NCI-H2029 treated with DMSO at 0.1 percent for 48 hours (cell line): ENCODE data around the gene CEP128.

Source experiments
- DNase-seq: peaks from one replicate; lab custom pipeline; 2025; lab: John Stamatoyannopoulos, UW

Gene CEP128

GRCh38 chr14:80901260-80901659, 40.3 kb downstream of the CEP128 start:
- DNase-seq = no peak

GRCh38 chr14:80872645-80873044, 68.9 kb downstream of the CEP128 start:
- DNase-seq = no peak

GRCh38 chr14:80868260-80868659, 73.3 kb downstream of the CEP128 start:
- no peak for DNase-seq

DNA sequence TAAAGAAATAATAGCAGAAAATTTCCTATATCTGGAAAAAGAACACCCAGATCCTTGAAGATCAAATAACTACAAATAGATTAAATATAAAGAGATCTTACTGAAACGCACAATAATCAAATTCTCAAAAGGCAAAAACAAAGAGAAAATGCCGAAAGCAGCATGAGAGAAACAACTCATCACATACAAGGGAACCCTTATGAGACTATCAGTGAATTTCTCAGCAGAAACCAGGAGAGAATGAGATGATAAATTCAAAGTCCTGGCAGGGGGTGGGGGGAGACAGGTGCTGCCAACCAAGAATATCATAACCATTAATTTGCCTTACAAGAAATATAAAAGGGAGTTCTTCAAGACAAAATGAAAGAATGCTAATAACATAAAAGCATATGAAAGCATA, 73.7 kb downstream of the CEP128 start:
- DNase-seq = no peak

DNA sequence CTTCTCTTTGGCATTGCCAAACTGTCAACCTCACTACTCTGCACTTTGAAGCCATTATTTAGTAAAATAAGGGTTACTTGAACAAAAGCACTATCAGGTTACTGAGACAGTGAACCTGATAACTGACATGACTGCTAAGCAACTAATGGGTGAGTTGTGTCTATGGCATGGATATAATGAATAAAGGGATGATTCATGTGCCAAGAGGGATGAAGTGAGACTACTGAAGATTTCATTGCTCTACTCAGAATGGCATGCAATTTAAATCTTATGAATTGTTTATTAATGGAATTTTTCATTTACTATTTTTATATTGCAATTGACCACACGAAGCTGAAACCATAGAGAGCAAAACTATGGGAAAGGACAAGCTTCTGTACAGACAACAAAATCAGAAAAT, 74.4 kb downstream of the CEP128 start:
- no peak for DNase-seq

- no peak for DNase-seq
Observed at GRCh38 chr14:80865565-80865964, 76.0 kb downstream of the CEP128 start.

DNA sequence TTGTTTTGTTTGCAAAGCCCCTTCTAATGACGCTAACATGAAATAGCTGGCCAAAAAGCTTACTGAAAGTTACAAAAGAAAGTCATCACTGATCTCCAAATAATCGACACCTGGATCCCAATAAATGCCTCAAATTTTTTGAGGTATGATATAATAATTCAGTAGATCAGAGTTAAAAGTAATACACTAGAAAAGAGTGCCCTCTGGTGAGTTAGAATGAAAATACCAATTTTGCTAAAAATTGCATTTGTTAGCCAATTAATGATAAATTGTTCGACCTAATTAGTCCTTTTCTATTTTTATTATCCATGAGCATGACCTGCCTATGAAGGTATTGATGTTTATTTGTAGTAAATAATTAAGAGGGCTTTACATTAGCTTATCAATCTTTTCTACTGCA, 78.6 kb downstream of the CEP128 start:
- no peak for DNase-seq

DNA sequence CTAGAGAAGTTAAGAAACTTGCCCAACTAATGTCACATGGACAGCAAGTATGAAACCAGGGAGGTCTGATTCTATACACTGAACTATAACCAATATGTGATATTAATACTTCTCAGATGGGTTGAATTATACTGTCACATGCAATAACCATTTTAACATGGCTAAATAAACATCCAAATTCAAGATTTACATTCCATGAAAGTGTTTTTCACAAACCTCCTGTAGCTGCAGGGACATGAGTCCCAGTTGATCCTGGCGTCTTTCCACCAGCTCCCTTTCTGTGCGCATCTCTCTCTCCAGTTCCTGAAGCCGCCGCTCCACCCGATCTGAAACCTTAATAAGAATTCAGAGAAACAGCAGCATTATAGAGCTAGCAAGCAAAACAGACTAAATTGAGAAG, 79.0 kb downstream of the CEP128 start:
- no peak for DNase-seq

DNA sequence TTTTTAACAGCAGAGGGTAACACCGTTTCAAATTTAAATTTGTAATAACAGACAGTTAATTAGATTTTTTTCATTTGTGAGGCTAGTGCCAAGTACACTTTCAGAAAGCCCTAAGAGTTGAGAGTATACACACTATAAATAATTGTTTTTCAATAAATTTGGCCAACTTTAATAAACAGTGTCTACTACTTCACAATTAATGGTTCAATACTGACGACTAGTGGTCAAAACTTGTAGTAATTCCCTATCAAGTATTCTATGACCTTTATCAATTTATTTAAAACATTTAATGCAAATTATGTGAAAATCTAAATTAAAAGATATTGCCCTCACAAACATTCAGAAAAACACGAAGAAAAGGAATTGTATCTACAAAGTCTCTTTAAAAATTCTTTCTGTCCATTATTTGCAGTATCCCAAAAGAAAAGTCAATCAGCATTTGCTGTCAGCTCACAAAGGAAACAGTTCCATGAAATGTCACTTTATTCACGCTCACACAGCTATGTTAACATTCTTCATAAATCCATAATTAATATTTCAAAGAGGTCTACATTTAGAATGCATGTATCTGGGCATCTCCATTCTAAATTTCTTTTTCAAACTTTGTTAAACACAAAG, 91.2 kb downstream of the CEP128 start:
- DNase-seq = no peak

DNA sequence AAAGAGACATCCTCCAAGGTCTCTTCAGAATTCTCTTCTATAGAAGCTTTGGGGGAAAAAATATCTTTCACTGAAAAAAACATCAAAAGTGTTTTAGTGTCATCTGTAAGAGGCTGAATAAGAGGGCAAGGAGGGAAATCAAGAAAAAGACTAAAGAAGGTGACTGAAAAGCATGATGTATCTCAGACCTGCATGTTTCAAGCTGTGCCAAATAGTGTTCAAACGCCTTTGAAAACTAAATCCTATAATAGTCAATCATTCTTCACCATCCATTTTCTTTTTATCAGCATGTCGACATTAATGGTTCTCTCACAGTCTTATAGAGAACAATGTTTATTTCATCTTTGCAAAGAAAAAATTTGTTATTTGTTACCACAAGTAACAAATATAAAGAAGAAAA, 94.5 kb downstream of the CEP128 start:
- no peak for DNase-seq

DNA sequence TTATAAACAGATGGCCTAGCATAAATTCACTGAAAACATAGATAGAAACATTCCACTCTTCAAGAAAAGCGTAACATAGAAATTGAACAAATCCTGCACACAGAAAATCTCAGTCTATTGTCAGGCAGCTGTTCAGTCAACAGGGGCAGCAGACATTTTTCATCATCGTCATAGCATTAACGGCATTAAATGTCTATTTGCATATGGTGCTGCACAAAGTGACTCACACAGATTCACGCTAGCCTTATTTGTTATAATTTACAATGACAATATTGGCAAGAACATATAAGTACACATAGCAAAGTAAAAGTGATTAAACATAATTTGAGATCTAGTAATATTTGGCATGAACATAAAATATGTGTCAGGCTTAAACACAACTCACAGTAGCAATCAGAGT, 95.7 kb downstream of the CEP128 start:
- DNase-seq = no peak

- DNase-seq = no peak
Observed at GRCh38 chr14:80844872-80845271, 96.7 kb downstream of the CEP128 start.

DNA sequence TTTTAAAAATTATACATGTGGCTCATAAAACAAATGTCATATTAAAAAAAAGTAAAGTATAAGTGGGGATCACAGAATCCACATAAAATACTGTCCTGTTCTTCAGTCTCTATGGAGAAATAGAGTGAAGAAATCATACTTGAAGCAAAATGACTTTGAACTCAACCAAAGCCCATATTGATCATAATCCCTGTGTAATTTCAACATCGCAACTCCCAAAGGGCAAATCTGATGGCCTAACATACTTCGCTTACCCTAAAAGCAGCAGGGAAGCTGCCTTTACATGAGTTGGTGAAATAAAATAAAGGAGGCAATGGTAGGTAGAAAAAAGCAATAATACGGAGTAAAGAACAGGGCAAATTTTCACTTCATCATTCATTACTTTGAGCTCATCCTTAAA, 101.8 kb downstream of the CEP128 start:
- DNase-seq = no peak

- no peak for DNase-seq
Observed at GRCh38 chr14:80809663-80810062, 131.9 kb downstream of the CEP128 start.

DNA sequence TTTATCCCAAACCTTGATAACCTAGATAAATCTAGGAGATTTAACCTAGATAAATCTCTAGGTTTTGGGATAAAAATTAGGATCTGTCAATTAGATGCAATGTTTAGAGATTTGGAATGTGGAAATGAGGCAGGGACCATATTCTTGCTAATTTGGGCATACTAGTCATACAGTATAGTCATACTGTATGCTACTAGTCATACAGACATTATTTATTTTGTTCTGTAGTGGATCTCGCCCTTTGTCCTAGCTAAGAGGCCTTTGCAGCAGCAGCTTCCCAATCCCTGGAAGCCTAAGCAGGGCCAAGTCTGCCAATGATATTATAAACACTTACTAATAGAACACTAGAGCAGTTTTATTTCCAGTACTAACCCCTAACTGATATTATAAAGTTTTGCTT, 136.4 kb downstream of the CEP128 start:
- no peak for DNase-seq

DNA sequence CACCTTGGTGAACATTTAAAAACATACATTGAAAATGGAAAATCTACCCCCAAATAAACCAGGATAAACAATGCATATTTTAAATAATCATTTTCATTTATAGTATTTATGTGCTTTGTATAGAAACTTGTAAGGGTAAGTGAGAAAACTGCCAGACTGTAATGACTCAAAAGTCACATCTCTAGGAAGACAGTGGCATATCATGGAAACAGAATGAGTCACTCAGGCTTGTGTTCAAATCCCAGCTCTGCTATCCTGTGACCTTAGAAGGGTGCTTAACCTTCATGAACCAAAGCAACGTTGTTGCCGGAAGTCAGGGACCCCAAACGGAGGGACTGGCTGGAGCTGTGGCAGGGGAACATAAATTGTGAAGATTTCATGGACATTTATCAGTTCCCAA, 142.7 kb downstream of the CEP128 start:
- no peak for DNase-seq

GRCh38 chr14:80798211-80798610, 143.3 kb downstream of the CEP128 start:
- no peak for DNase-seq

DNA sequence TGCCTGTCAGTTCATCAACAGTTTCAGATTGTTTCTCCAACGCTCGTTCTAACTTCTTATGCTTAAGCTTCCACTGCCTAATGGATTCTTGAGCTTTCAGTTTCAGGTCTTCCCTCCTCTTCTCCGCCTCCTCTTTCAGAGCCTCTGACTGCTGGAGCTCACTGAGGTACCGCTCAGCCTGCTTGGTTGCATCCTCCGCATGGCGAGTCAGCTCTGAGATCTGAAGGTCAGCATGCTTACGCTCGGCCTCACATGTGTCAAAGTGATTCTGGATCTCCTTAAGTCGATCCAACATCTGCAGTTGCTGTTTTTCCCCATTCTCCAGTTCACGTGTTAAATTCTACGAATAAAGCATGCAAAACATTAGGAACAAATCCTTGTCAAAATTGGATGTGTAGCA, 148.8 kb downstream of the CEP128 start:
- DNase-seq = no peak

DNA sequence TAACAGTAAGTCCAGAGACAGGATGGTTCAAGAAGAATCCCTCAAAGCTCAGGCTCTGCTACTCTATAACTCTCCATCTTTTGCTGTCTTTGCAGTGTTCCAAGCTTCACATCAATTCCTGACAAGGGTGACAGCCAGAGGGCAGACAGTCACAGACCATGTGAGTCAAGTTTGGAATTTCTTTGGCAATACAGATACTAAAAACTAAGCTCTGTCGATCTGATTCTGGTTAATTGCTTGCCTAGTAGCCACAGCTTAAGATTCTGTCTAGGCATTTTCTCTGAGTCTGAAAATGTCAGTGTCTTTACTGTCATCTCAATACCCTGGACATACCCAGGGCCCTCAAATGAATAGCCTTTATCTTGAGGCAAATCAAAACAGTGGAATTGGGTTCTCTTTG, 153.7 kb downstream of the CEP128 start:
- no peak for DNase-seq

- no peak for DNase-seq
Observed at GRCh38 chr14:80784820-80785219, 156.7 kb downstream of the CEP128 start.

DNA sequence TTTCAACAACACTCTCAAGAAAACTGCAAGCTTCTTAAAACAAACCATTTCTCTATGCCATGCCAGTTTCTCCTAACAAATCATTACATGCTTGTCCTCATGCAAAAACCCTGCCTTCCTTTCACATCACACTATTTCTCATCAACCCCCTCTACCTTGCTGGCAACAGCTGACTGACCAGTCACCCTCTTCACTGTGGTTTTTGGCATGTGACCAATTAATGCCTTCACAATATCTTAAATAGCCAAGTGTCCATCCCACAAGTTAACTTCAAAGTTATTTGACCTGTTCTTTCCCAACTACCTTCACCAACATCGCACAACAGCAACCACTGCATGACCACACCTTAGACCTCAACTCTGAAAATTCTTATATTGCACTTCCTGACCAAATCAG, 159.6 kb downstream of the CEP128 start:
- no peak for DNase-seq

GRCh38 chr14:80780500-80780899, 161.0 kb downstream of the CEP128 start:
- DNase-seq = no peak

- DNase-seq = no peak
Observed at GRCh38 chr14:80776657-80777056, 164.9 kb downstream of the CEP128 start.

DNA sequence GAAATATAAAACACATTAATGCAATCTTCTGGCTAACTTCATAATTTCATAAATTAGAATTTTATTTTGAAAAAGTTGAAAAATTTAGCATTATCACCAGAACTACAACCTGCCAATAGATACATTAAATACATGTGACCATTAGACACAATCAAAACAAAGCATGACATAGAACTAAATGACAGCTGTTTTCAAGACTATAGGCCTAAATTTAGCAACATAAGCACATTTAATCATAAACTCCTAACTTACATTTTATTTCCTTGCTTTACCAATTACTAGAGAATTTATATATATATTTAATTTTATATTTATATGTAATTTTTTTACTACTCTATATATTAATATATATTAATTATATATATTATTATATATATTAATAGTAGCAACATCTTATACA, 165.4 kb downstream of the CEP128 start:
- no peak for DNase-seq

DNA sequence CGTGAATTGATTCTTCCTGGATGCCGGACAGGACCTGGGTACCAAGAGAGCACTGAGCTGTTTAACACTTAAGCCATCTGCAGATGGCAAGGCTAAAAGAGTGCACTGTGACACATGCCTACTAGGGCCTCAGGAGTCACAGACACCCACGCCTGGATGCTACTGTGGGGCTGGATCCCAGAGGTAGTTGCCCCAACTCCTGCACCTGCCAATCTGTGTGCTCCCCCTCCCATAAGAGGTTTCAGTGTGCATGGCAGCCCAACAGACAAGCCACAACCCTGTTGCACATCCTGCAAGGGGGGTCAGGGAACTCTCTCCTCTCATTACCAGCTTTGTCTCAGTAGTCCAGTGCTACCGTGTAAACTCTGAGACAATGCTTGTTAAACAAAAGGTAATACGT, 169.0 kb downstream of the CEP128 start:
- no peak for DNase-seq
